ENCODE results near the gene FHIT.

Gene FHIT

DNA sequence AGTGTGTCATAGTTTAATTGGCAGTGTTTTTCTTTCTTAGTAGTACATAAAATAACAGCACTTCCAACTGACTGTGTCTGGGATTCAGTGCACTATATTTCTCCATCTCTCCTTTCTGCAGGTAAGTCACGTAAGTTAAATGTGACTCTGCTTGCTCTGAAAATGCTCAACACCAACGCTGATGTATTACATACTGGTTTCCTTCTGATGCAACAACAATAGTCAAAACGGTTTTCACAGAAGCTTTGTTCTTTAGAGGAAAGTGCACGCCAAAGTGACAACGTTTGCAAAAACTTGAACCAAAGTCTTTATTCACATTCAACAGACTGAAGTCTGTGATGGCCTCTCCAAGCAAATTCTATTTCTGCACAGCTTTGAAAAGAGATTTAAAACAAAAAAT, 1494.3 kb downstream of the FHIT start:
- H3K36me3 ChIP-seq (ENCODE audit: control insufficient read depth, insufficient read depth, low read length) = no peaks in the 10 kb centered on the region
- H3K9ac ChIP-seq (ENCODE audit: low read depth, low read length) = no peak overlapping the region
- H3K9me3 ChIP-seq (ENCODE audit: control insufficient read depth, insufficient read depth, low read length) = no peaks in the 10 kb centered on the region
- H3K27me3 ChIP-seq (ENCODE audit: control insufficient read depth, insufficient read depth, low read length) = no peaks in the 10 kb centered on the region
- H3K4me1 ChIP-seq (ENCODE audit: control insufficient read depth, insufficient read depth, low read length) = no peaks in the 10 kb centered on the region
- no peak overlapping the region for H3K4me3 ChIP-seq (ENCODE audit: low read depth, low read length)

DNA sequence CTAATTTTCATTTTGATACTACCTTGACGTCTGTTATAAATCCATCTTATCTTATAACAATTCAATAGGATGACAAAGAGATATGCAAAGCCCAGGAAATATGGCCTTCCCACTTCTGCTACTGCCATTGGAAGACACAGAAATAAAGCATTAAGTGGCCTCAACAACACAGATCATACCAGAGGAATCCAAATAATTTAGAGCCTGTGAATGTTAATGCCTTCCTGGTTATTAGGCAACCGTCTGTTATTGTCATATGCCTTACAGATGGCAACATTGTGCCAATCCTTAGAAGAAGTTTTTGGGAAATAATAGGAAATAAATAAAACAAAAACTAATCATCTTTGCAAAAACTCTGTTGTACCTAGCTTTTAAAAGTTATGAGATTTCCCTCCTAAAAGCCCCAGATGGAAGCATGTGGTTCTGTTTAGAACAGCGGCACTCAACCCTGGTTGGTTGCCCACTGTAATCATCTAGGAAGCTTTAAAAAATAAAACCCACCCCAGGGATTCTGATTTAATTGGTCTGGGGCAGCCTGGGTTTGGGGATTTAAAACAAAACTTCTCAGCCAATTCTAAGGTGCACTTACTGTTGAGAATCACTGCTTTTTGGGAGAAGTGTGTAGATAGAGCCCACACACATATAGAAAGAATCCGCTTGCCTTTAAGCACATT, 1496.7 kb downstream of the FHIT start:
- Histone ChIP-seq H3K9me3 (ENCODE audit: control insufficient read depth, insufficient read depth, low read length) (no peaks in the 10 kb centered on the region), H3K9ac (ENCODE audit: low read depth, low read length) (no peak overlapping the region), H3K27me3 (ENCODE audit: control insufficient read depth, insufficient read depth, low read length) (peaks cover 10% of the 10 kb centered on the region), H3K36me3 (ENCODE audit: control insufficient read depth, insufficient read depth, low read length) (no peaks in the 10 kb centered on the region), H3K4me3 (ENCODE audit: low read depth, low read length) (no peak overlapping the region), H3K4me1 (ENCODE audit: control insufficient read depth, insufficient read depth, low read length) (peaks cover 3% of the 10 kb centered on the region)

DNA sequence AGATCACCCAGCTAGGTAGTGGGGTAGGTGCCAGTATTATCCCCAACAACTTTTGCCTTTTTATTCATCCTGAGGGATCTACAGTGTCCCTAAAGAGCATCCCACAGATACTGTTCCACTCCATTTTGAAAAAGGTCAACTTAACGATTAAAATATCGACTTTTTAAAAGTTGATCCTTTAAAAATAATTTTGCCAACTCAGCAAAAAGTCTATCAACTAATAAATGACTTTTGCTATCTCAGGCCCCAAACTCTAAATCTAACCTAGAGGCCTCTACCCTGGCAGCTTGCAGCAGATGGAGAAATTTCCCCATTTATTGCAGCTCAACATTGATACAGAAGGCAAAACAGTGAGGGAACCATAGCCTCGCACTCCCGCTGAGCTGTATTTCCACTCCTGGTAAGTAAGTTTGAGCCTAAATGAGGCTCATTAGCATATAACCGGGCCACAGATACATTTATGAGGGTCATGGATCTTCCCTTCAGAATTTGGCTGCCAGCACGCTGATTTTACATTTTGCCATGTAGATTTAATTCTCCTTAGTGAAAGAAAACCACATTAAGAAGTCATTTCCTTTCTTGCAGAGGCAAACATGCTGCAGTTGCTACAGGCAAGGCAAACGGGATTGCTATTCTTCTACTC, 1497.3 kb downstream of the FHIT start:
- H3K4me3 ChIP-seq (ENCODE audit: low read depth, low read length) = no peak overlapping the region
- H3K36me3 ChIP-seq (ENCODE audit: control insufficient read depth, insufficient read depth, low read length) = no peaks in the 10 kb centered on the region
- peaks cover 3% of the 10 kb centered on the region for H3K4me1 ChIP-seq (ENCODE audit: control insufficient read depth, insufficient read depth, low read length)
- no peaks in the 10 kb centered on the region for H3K9me3 ChIP-seq (ENCODE audit: control insufficient read depth, insufficient read depth, low read length)
- H3K27me3 ChIP-seq (ENCODE audit: control insufficient read depth, insufficient read depth, low read length) = peaks cover 11% of the 10 kb centered on the region
- H3K9ac ChIP-seq (ENCODE audit: low read depth, low read length) = no peak overlapping the region

DNA sequence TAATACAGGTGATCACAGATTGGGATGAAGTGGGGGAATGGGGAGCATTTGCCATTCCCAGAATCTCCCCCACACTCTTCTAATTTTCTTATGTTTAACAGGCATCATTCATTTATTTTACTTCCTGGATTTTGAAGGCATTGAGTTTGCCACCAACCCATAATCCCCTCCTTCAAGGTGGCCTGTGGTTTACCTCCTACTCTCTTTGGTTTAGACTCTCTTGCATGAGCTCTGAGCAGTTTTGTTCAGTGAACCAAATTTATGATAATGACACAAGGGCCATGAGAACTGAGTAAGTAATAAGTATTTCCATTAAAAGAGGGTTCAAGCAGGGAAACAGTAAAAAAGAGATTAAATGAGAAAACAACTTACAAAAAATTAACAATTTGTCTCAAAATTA, 1498.3 kb downstream of the FHIT start:
- H3K9ac ChIP-seq (ENCODE audit: low read depth, low read length) = no peak overlapping the region
- H3K27me3 ChIP-seq (ENCODE audit: control insufficient read depth, insufficient read depth, low read length) = peaks cover 11% of the 10 kb centered on the region
- no peaks in the 10 kb centered on the region for H3K36me3 ChIP-seq (ENCODE audit: control insufficient read depth, insufficient read depth, low read length)
- no peaks in the 10 kb centered on the region for H3K9me3 ChIP-seq (ENCODE audit: control insufficient read depth, insufficient read depth, low read length)
- no peak overlapping the region for H3K4me3 ChIP-seq (ENCODE audit: low read depth, low read length)
- H3K4me1 ChIP-seq (ENCODE audit: control insufficient read depth, insufficient read depth, low read length) = peaks cover 3% of the 10 kb centered on the region

DNA sequence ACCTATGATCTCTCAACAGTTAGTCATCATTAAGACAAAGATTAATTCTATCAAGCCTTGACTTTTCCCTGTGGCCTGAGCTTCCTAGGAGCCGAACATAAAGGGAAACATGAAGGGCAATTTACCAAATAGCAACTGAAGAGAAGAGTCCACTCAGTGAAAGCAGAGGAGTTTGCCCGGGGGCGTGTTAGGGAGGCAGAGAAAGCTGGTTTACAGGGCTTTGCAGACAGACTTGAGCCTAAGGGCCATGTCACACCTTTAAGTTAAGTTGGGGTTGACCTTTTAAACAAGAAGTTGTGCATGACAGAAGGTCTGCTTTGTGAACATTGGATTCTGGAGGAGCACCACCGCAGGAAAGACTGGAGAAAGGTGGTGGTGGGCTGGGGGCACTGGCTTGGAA, 1499.6 kb downstream of the FHIT start:
- no peaks in the 10 kb centered on the region for H3K36me3 ChIP-seq (ENCODE audit: control insufficient read depth, insufficient read depth, low read length)
- H3K4me3 ChIP-seq (ENCODE audit: low read depth, low read length) = no peak overlapping the region
- no peaks in the 10 kb centered on the region for H3K9me3 ChIP-seq (ENCODE audit: control insufficient read depth, insufficient read depth, low read length)
- peaks cover 11% of the 10 kb centered on the region for H3K27me3 ChIP-seq (ENCODE audit: control insufficient read depth, insufficient read depth, low read length)
- no peak overlapping the region for H3K9ac ChIP-seq (ENCODE audit: low read depth, low read length)
- H3K4me1 ChIP-seq (ENCODE audit: control insufficient read depth, insufficient read depth, low read length) = peaks cover 3% of the 10 kb centered on the region

DNA sequence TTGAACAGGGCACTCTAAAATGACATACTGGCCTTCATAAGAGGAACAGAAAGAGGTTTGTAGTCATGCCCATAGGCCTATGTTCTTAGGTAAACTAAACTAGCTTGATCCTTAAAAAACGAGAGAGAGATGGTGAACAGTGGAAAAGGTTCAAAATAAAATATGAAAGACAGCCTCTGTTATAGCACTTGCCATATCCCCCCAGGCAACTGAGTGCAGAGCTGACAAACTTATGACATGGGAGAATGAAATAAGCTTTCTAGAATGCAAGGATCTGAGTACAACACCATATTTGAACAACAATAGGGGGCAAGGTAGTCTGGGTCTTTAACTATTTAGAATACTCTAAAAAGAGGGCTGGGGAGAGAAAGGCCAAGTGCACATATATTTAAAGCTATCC, 1500.9 kb downstream of the FHIT start:
- no peaks in the 10 kb centered on the region for H3K36me3 ChIP-seq (ENCODE audit: control insufficient read depth, insufficient read depth, low read length)
- peaks cover 11% of the 10 kb centered on the region for H3K27me3 ChIP-seq (ENCODE audit: control insufficient read depth, insufficient read depth, low read length)
- H3K4me1 ChIP-seq (ENCODE audit: control insufficient read depth, insufficient read depth, low read length) = peaks cover 3% of the 10 kb centered on the region

DNA sequence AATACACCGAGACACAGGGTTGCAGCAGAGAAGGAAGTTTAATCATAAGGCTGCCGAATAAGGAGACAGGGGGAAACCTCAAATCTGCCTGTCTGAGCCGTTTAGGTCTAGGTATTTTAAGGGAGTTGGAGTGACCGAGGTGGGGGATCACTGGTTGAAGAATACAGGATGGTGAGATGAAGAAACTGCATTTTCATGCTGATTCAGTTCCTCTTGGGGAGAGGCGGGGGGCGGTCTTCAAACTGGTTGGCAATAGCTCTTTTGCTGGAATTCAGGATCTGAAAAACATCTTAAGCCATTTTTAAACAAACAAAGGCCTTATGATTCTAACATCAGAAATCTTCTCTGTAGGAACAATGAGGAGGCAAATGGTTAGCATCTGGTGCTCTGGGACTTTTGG, 1502.0 kb downstream of the FHIT start:
- H3K4me1 ChIP-seq (ENCODE audit: control insufficient read depth, insufficient read depth, low read length) = peaks cover 3% of the 10 kb centered on the region

More for the DNA sequence above, 1500.9 kb downstream of the FHIT start:
- Histone ChIP-seq H3K9ac (ENCODE audit: low read depth, low read length) (no peak overlapping the region), H3K4me3 (ENCODE audit: low read depth, low read length) (no peak overlapping the region), H3K9me3 (ENCODE audit: control insufficient read depth, insufficient read depth, low read length) (no peaks in the 10 kb centered on the region)

DNA sequence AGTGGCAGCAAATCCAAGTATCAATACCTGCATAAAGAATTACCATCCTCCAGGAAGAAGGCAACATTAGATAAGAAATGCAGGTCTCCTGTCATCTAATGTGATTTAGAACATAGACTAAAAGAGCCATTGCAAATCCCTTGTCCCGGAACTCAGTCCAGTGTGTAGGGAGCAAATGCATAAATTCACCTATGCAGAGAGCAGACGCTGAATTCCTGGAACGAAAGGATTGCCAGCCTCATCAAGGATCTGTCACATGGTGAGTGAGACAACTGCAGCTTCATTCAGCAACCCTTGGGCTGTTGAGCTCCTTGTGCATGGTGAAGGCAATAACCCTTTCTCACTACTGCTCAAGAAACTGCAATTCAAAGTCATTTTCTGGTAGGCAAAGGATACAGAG, 1504.7 kb downstream of the FHIT start:
- Histone ChIP-seq H3K36me3 (ENCODE audit: control insufficient read depth, insufficient read depth, low read length) (no peaks in the 10 kb centered on the region), H3K4me3 (ENCODE audit: low read depth, low read length) (no peak overlapping the region), H3K4me1 (ENCODE audit: control insufficient read depth, insufficient read depth, low read length) (peaks cover 3% of the 10 kb centered on the region), H3K9ac (ENCODE audit: low read depth, low read length) (no peak overlapping the region), H3K27me3 (ENCODE audit: control insufficient read depth, insufficient read depth, low read length) (peaks cover 10% of the 10 kb centered on the region), H3K9me3 (ENCODE audit: control insufficient read depth, insufficient read depth, low read length) (no peaks in the 10 kb centered on the region)

More for the DNA sequence above, 1502.0 kb downstream of the FHIT start:
- Histone ChIP-seq H3K27me3 (ENCODE audit: control insufficient read depth, insufficient read depth, low read length) (peaks cover 11% of the 10 kb centered on the region), H3K9me3 (ENCODE audit: control insufficient read depth, insufficient read depth, low read length) (no peaks in the 10 kb centered on the region), H3K4me3 (ENCODE audit: low read depth, low read length) (no peak overlapping the region), H3K36me3 (ENCODE audit: control insufficient read depth, insufficient read depth, low read length) (no peaks in the 10 kb centered on the region), H3K9ac (ENCODE audit: low read depth, low read length) (no peak overlapping the region)

DNA sequence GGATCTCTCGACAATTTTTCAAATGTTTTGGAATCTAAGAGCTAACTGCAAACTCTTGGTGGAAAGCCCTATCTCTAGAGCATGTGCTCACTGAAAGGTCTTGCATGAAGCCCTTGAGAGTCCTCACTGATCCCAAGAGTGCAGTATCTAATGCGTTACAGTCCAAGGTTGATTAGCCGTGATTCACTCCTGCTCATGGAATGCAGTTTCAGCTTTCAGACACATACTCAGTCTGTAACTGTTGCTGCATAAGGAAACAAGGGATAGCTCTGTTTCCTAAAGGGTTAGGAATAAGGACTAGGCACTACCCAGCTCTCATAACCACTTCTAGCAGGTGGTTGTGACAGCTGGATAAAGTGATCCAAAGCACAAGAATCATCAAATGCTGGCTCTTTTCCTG, 1514.0 kb downstream of the FHIT start:
- H3K4me1 ChIP-seq (ENCODE audit: control insufficient read depth, insufficient read depth, low read length) = no peaks in the 10 kb centered on the region
- no peaks in the 10 kb centered on the region for H3K36me3 ChIP-seq (ENCODE audit: control insufficient read depth, insufficient read depth, low read length)
- H3K9me3 ChIP-seq (ENCODE audit: control insufficient read depth, insufficient read depth, low read length) = no peaks in the 10 kb centered on the region
- H3K27me3 ChIP-seq (ENCODE audit: control insufficient read depth, insufficient read depth, low read length) = no peaks in the 10 kb centered on the region
- no peak overlapping the region for H3K4me3 ChIP-seq (ENCODE audit: low read depth, low read length)
- H3K9ac ChIP-seq (ENCODE audit: low read depth, low read length) = no peak overlapping the region

DNA sequence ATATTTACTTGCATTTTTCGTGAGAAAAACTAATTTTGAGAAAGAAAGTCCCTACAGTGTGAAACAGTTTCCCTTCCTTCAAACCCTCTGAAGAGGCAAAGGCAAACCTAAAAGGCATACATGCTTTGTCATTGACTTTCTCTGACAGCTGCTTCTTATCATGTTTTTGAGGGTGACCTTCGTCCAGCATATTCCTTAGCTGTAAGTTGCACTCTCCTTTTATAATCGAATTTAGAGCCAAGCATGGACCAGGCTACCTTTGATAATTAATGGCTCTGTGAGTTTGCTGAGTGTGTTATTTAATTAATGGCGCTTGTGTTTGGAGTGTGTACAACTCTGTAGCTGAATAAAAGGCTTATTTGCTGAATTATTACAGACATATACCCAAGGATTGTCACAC, 1517.2 kb downstream of the FHIT start:
- H3K4me3 ChIP-seq (ENCODE audit: low read depth, low read length) = no peak overlapping the region

DNA sequence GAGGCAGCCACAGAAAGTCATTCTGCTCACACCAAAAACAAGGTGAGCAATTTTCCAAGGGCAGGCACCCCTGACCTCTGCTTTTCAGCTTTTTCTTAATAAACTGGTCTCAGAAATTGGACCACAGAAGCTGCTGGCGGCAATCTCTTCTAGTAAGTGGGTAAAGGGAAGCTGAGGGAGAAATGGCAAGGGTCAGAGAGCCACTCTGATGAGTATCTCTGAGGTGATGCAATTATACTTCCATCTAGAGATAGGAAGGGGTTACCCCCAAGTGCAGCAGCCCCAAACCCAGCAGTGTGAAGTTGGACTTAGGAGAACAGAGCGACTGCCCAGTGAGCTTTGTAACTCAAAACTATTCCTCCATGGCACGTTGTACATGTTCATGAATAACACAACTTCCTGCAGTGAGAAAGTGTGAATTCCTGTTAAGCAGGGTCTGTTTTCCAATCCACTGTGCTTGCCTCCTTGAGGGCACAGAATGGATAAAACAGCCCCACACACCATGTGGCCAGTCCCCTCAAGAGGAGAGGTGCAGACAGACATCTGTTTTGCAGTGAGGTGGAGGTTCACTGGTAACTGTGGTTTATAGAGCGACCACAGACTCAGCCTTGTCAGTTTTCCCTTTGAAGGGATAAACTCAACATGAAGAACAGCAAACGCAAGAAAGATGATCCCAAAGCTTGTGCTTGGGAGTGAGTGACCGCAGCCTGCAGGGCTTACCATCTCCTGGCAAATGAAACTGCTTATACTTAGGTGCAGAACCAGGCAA, 1518.0 kb downstream of the FHIT start:
- no peaks in the 10 kb centered on the region for H3K9me3 ChIP-seq (ENCODE audit: control insufficient read depth, insufficient read depth, low read length)
- no peak overlapping the region for H3K4me3 ChIP-seq (ENCODE audit: low read depth, low read length)
- no peak overlapping the region for H3K9ac ChIP-seq (ENCODE audit: low read depth, low read length)
- no peaks in the 10 kb centered on the region for H3K27me3 ChIP-seq (ENCODE audit: control insufficient read depth, insufficient read depth, low read length)
- H3K4me1 ChIP-seq (ENCODE audit: control insufficient read depth, insufficient read depth, low read length) = no peaks in the 10 kb centered on the region
- H3K36me3 ChIP-seq (ENCODE audit: control insufficient read depth, insufficient read depth, low read length) = no peaks in the 10 kb centered on the region

More for the DNA sequence above, 1517.2 kb downstream of the FHIT start:
- Histone ChIP-seq H3K36me3 (ENCODE audit: control insufficient read depth, insufficient read depth, low read length) (no peaks in the 10 kb centered on the region), H3K9me3 (ENCODE audit: control insufficient read depth, insufficient read depth, low read length) (no peaks in the 10 kb centered on the region), H3K9ac (ENCODE audit: low read depth, low read length) (no peak overlapping the region), H3K4me1 (ENCODE audit: control insufficient read depth, insufficient read depth, low read length) (no peaks in the 10 kb centered on the region), H3K27me3 (ENCODE audit: control insufficient read depth, insufficient read depth, low read length) (no peaks in the 10 kb centered on the region)

DNA sequence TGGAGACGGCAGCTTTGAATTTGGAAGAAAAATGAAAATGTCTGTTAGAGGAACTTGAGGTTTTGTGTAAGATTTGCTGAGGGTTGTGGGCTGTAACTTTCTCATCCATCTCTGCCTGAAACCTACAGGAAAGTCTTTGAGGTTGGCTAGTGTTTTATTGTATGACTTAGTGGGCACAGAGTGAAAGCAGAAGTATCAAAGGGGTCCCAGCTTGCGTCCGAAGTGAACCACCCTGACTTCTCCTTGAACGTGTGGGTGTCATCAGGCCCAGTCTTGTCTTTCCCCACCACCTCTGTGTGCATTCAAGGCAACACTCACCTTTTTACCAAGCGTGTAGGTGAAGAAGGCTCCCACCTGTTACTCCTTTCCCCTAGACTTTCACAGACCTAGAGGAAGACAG, 1519.3 kb downstream of the FHIT start:
- H3K4me1 ChIP-seq (ENCODE audit: control insufficient read depth, insufficient read depth, low read length) = no peaks in the 10 kb centered on the region

More for the DNA sequence above, 1519.3 kb downstream of the FHIT start:
- no peaks in the 10 kb centered on the region for H3K9me3 ChIP-seq (ENCODE audit: control insufficient read depth, insufficient read depth, low read length)
- H3K9ac ChIP-seq (ENCODE audit: low read depth, low read length) = no peak overlapping the region
- no peak overlapping the region for H3K4me3 ChIP-seq (ENCODE audit: low read depth, low read length)
- no peaks in the 10 kb centered on the region for H3K27me3 ChIP-seq (ENCODE audit: control insufficient read depth, insufficient read depth, low read length)
- no peaks in the 10 kb centered on the region for H3K36me3 ChIP-seq (ENCODE audit: control insufficient read depth, insufficient read depth, low read length)
